SKM-1 treated with dmso at 0.1 percent for 144 hours (cell line): Measurements from ENCODE around the gene TUBGCP6.

Experiments used
- DNase-seq: peaks from one replicate; lab custom pipeline; 2025; ENCODE audit not compliant: unreplicated experiment; lab: John Stamatoyannopoulos, UW

TUBGCP6 gene

GRCh38 chr22:50266994-50267393 lies 22.2 kb upstream of the TUBGCP6 start:
- no peak for DNase-seq

GRCh38 chr22:50264946-50265669 lies 20.3 kb upstream of the TUBGCP6 start:
- DNase-seq: no peak

- no peak for DNase-seq
Observed at GRCh38 chr22:50264104-50264745, 19.4 kb upstream of the TUBGCP6 start.

GRCh38 chr22:50262973-50263617 lies 18.3 kb upstream of the TUBGCP6 start:
- no peak for DNase-seq

- DNase-seq: no peak
Observed at GRCh38 chr22:50262460-50262911, 17.7 kb upstream of the TUBGCP6 start.

- DNase-seq: peak; percentile 38
Observed at GRCh38 chr22:50261615-50262459, 17.0 kb upstream of the TUBGCP6 start, which contains the start of gene MAPK12. MAPK12 (minus strand) TSS chr22:50261683; CDS start chr22:50261509, 174 bp downstream.

- DNase-seq: no peak
Observed at GRCh38 chr22:50260801-50261614, 16.2 kb upstream of the TUBGCP6 start.

- DNase-seq: no peak
Observed at GRCh38 chr22:50260434-50260800, 15.6 kb upstream of the TUBGCP6 start.

GRCh38 chr22:50259302-50259701 lies 14.5 kb upstream of the TUBGCP6 start:
- no peak for DNase-seq

GRCh38 chr22:50258361-50259292 lies 13.8 kb upstream of the TUBGCP6 start:
- no peak for DNase-seq

GRCh38 chr22:50257451-50258360 lies 12.9 kb upstream of the TUBGCP6 start:
- DNase-seq: no peak

- DNase-seq: no peak
Observed at GRCh38 chr22:50257041-50257440, 12.2 kb upstream of the TUBGCP6 start.

- DNase-seq: no peak
Observed at GRCh38 chr22:50256258-50256862, 11.5 kb upstream of the TUBGCP6 start.

- DNase-seq: no peak
Observed at GRCh38 chr22:50255607-50256006, 10.8 kb upstream of the TUBGCP6 start.

GRCh38 chr22:50255099-50255498 lies 10.3 kb upstream of the TUBGCP6 start:
- DNase-seq: no peak

- no peak for DNase-seq
Observed at GRCh38 chr22:50253941-50254340, 9.1 kb upstream of the TUBGCP6 start.

GRCh38 chr22:50253046-50253915 lies 8.5 kb upstream of the TUBGCP6 start:
- no peak for DNase-seq
